Lung (tissue), 12 donors: ENCODE results near the gene MIGA1. TPM values are rescaled to one million over a fixed set of nuclear protein-coding genes. Genes with fewer than 3 reads are reported as not detected.

ENCODE experiments used
- ATAC-seq: fragments of 200-7000 bp; cut with Tn5 transposase; one replicate; pipeline ENCODE4 v1.9.1; 2020; ENCODE audit warnings: moderate number of reproducible peaks; ENCODE audit not compliant: insufficient read depth, low FRiP score
- DNase-seq, 3 donors: peaks; one replicate each; pipeline ENCODE4 v3.0.0-alpha.2; 2013 to 2017
- H3K27ac ChIP-seq, 2 donors: one replicate each; pipeline ENCODE4 v1.5.1; 2013; ENCODE audit warnings: mild to moderate bottlenecking in 2 of 2, moderate library complexity in 2 of 2, control low read depth in 1 of 2, inconsistent platforms in 1 of 2, low read depth in 1 of 2, low read length in 1 of 2
- H3K27me3 ChIP-seq, 3 donors: one replicate each; pipeline ENCODE4 v1.5.1; 2013; ENCODE audit warnings: low read length in 2 of 3; ENCODE audit not compliant: control insufficient read depth in 3 of 3, insufficient read depth in 3 of 3
- H3K36me3 ChIP-seq, 4 donors: one replicate each; pipeline ENCODE4 v1.5.1; 2013; ENCODE audit warnings: low read length in 4 of 4, mild to moderate bottlenecking in 1 of 4, moderate library complexity in 1 of 4; ENCODE audit not compliant: control insufficient read depth in 4 of 4, insufficient read depth in 4 of 4
- H3K4me1 ChIP-seq, 5 donors: one replicate each; pipeline ENCODE4 v1.5.1; 2013; ENCODE audit warnings: low read length in 5 of 5, mild to moderate bottlenecking in 2 of 5, moderate library complexity in 1 of 5; ENCODE audit not compliant: control insufficient read depth in 5 of 5, insufficient read depth in 5 of 5
- H3K4me3 ChIP-seq: one replicate; pipeline ENCODE4 v1.5.1; 2013; ENCODE audit warnings: mild to moderate bottlenecking, control low read depth, moderate library complexity
- H3K9ac ChIP-seq, 2 donors: one replicate each; pipeline ENCODE4 v1.5.1; 2013; ENCODE audit warnings: low read length in 2 of 2, control low read depth in 1 of 2; ENCODE audit not compliant: insufficient read depth in 1 of 2
- H3K9me3 ChIP-seq, 4 donors: one replicate each; pipeline ENCODE4 v1.5.1; 2013; ENCODE audit warnings: low read length in 3 of 4, mild to moderate bottlenecking in 1 of 4, moderate library complexity in 1 of 4; ENCODE audit not compliant: control insufficient read depth in 4 of 4, insufficient read depth in 3 of 4
- CTCF ChIP-seq: IDR thresholded peaks from 2 replicates; pipeline ENCODE4 v1.5.1; 2012; ENCODE audit warnings: mild to moderate bottlenecking; ENCODE audit errors: control extremely low read depth, extremely low read depth
- WGBS, 2 donors: extraction: QIAGEN DNeasy Blood & Tissue Kit; methylation state at CpG; one replicate each; pipeline ENCODE4 v1.1.7; 2013; 5-methylcytosine and 5-hydroxymethylcytosine counted together
- polyA plus RNA-seq, 2 donors: library from polyadenylated mRNA; stranded (reverse); fragments of 200-250 nt; gene quantifications; one replicate each; pipeline ENCODE4 v1.2.1, GENCODE V29; 2013
- total RNA-seq, 2 donors: library from RNA; depleted of rRNA in 1 of 2; stranded (reverse); fragments of >200 nt in 1 of 2; gene quantifications; one replicate each; pipeline ENCODE4 v1.2.1, GENCODE V29; 2014 to 2021
- donor health status: control.
- donor health status: control.
- donor health status: Bipolar disorder and iron deficiency.
- donor health status: healthy.
- donor health status: DM: yes; HTN: yes; CAD: no.

MIGA1 gene
- total and polyA plus RNA-seq, 4 donors = 2.7 to 28.2 (median 8.5) TPM

GRCh38 chr1:77794550-77794949 lies 15.1 kb downstream of the MIGA1 start:
- WGBS, 2 donors = 98 to 99% methylated on average over 3 of the region's 3 CpGs
- ATAC-seq = no peak

GRCh38 chr1:77796695-77797405 lies 17.4 kb downstream of the MIGA1 start:
- H3K27me3 ChIP-seq = no peaks in the 10 kb centered on the region
- no peak for ATAC-seq
- no peak overlapping the region for H3K27ac ChIP-seq
- H3K4me3 ChIP-seq = no peak overlapping the region
- DNase-seq = peak in 2 of 3 donors; percentile 6 to 17
- TF ChIP-seq CTCF = no peak
- peaks cover 2 to 10% (median 6%) of the 10 kb centered on the region in 4 donors for H3K36me3 ChIP-seq
- 87 to 90% methylated on average over 5 of the region's 5 CpGs for WGBS, 2 donors
- H3K9ac ChIP-seq = no peak overlapping the region
- no peaks in the 10 kb centered on the region for H3K9me3 ChIP-seq
- peaks cover 0 to 5% (median 0%) of the 10 kb centered on the region in 5 donors for H3K4me1 ChIP-seq

More at GRCh38 chr1:77794550-77794949, 15.1 kb downstream of the MIGA1 start:
- H3K9me3 ChIP-seq = no peaks in the 10 kb centered on the region
- H3K27me3 ChIP-seq = no peaks in the 10 kb centered on the region
- TF ChIP-seq CTCF = no peak
- H3K4me1 ChIP-seq = no peaks in the 10 kb centered on the region
- H3K9ac ChIP-seq = no peak overlapping the region
- no peak overlapping the region for H3K27ac ChIP-seq
- peaks cover 4 to 10% (median 8%) of the 10 kb centered on the region in 4 donors for H3K36me3 ChIP-seq
- DNase-seq = no peak
- H3K4me3 ChIP-seq = no peak overlapping the region

GRCh38 chr1:77797991-77798390 lies 18.5 kb downstream of the MIGA1 start:
- Histone ChIP-seq H3K9ac (no peak overlapping the region), H3K4me3 (no peak overlapping the region), H3K27me3 (no peaks in the 10 kb centered on the region), H3K9me3 (no peaks in the 10 kb centered on the region), H3K36me3 (peaks cover 0 to 11% (median 9%) of the 10 kb centered on the region in 4 donors), H3K4me1 (peaks cover 0 to 5% (median 0%) of the 10 kb centered on the region in 5 donors), H3K27ac (no peak overlapping the region)
- no peak for TF ChIP-seq CTCF
- DNase-seq = no peak
- no peak for ATAC-seq

- ATAC-seq (no peak), DNase-seq (no peak)
- Histone ChIP-seq H3K9ac (no peak overlapping the region), H3K27me3 (no peaks in the 10 kb centered on the region), H3K4me3 (no peak overlapping the region), H3K9me3 (no peaks in the 10 kb centered on the region), H3K36me3 (peaks cover under 1 to 23% (median 12%) of the 10 kb centered on the region in 4 donors), H3K4me1 (peaks cover 0 to 5% (median 0%) of the 10 kb centered on the region in 5 donors), H3K27ac (no peak overlapping the region)
- 92 to 97% methylated on average over 2 of the region's 2 CpGs for WGBS, 2 donors
- no peak for TF ChIP-seq CTCF
Measured at GRCh38 chr1:77802026-77802425, 22.6 kb downstream of the MIGA1 start.
